B cell (primary cell): Measurements from ENCODE around the gene PIK3CA.

ENCODE experiments used
- EZH2 ChIP-seq: IDR thresholded peaks from 2 replicates; pipeline ENCODE4 v1.6.1; 2012; ENCODE audit warnings: borderline replicate concordance, low read depth, mild to moderate bottlenecking, moderate library complexity, low read length; ENCODE audit not compliant: insufficient read depth, poor library complexity, severe bottlenecking
- TF ChIP-seq, protein P1 (sequence below): fragments of 200-600 bp; IDR thresholded peaks from one replicate; pipeline ENCODE4 v1.8.0; 2022; ENCODE audit warnings: antibody characterized with exemption, mild to moderate bottlenecking

DNA sequence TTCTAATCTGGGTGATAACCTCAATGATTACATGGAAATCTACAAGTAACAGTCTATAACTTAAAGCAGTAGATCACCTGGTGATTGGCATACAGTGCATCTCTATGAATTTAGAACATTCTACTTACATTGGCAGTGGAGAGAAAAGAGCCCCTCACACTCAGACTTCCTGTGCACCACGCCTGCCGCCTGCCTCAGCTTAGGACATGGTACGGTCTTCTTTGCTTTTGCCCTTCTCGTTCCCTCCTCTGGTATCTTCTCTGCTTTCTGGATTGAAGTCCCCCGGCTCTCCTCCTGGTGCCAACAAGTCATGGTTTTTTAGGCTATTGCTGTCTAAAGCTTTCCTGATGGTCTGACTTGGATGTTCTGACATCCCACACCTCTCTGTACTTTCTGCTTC lies 110.7 kb downstream of the PIK3CA start:
- TF ChIP-seq, protein P1, sequence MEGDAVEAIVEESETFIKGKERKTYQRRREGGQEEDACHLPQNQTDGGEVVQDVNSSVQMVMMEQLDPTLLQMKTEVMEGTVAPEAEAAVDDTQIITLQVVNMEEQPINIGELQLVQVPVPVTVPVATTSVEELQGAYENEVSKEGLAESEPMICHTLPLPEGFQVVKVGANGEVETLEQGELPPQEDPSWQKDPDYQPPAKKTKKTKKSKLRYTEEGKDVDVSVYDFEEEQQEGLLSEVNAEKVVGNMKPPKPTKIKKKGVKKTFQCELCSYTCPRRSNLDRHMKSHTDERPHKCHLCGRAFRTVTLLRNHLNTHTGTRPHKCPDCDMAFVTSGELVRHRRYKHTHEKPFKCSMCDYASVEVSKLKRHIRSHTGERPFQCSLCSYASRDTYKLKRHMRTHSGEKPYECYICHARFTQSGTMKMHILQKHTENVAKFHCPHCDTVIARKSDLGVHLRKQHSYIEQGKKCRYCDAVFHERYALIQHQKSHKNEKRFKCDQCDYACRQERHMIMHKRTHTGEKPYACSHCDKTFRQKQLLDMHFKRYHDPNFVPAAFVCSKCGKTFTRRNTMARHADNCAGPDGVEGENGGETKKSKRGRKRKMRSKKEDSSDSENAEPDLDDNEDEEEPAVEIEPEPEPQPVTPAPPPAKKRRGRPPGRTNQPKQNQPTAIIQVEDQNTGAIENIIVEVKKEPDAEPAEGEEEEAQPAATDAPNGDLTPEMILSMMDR = no peak
- TF ChIP-seq EZH2 = no peak
